IPS-NIHi7 (cell line): ENCODE results near the gene RBP5.

Experiments used
- DNase-seq: peaks from one replicate; pipeline ENCODE4 v3.0.0; 2012; ENCODE audit warnings: mixed read lengths; ENCODE audit errors: extremely low spot score

Gene RBP5

DNA sequence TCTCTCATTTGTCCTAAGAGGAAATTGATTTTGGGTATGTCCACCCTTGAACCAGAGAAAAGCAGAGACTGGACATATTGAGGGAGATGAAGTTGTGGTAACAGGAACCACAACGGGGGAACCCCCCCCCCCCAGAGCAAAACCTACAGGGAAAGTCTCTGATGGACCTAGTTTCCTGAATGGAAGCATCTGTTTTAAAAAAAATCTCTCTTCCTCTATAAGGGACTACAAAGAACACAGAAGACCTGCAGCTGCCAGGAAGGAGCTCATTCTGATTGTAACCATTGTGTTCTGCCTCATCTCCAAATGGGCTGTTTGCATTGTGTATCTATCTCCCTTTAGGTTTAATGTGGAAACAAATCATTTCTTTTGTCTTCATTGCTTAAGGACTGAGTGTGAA is 54.7 kb downstream of the RBP5 start:
- no peak for DNase-seq
